ENCODE data around the gene ROPN1L. TPM values are rescaled to one million over a fixed set of nuclear protein-coding genes. Genes with fewer than 3 reads are reported as not detected.
A peak's percentile ranks its signal among the peaks of the same experiment; 100 is the strongest.

ROPN1L gene
- total RNA-seq, 1 donor from 2014 or later, result 0.77 TPM

- no peak for DNase-seq (ENCODE audit: low read depth)
- H4K20me1 ChIP-seq (ENCODE audit: insufficient read depth, low read length), result no peaks in the 10 kb centered on the region
- H3K9ac ChIP-seq (ENCODE audit: low read length), result no peak overlapping the region
- H3K4me3 ChIP-seq (ENCODE audit: insufficient read depth, low read depth, low read length), result no peak overlapping the region
- H3K27me3 ChIP-seq (ENCODE audit: insufficient read depth, low read length), result no peaks in the 10 kb centered on the region
- Mint-ChIP-seq H3K36me3 (ENCODE audit: low read depth, unreplicated experiment) (peaks cover 3% of the 10 kb centered on the region), H3K27ac (ENCODE audit: unreplicated experiment) (no peak overlapping the region), H3K4me1 (ENCODE audit: low read depth, unreplicated experiment) (peaks cover 10% of the 10 kb centered on the region), H3K9me3 (ENCODE audit: unreplicated experiment) (no peaks in the 10 kb centered on the region), H3K4me3 (ENCODE audit: unreplicated experiment) (peak overlapping the region; percentile 34), H3K27me3 (ENCODE audit: low read depth, unreplicated experiment) (peaks cover 5% of the 10 kb centered on the region)
- peaks cover 15% of the 10 kb centered on the region for H3K4me1 ChIP-seq (ENCODE audit: insufficient read depth, low read length)
- no peaks in the 10 kb centered on the region for H3K9me3 ChIP-seq (ENCODE audit: insufficient read depth, low read depth, low read length)
- no peaks in the 10 kb centered on the region for H3K79me2 ChIP-seq (ENCODE audit: insufficient read depth, low read length)
- no peaks in the 10 kb centered on the region for H3K36me3 ChIP-seq (ENCODE audit: insufficient read depth, low read length)
- no peak overlapping the region for H2AFZ ChIP-seq (ENCODE audit: low read depth, low read length)
- no peak overlapping the region for H3K4me2 ChIP-seq (ENCODE audit: low read length)
- FAIRE-seq, result no peak
- no peak for TF ChIP-seq EZH2 (IDR thresholded peaks at IDR 0.05; ENCODE audit: insufficient read depth, low read length)
- no peak overlapping the region for H3K27ac ChIP-seq (ENCODE audit: low read depth, low read length)
Observed at GRCh38 chr5:10445352-10445751, 3.7 kb downstream of the ROPN1L start.

GRCh38 chr5:10446490-10446889 is 4.8 kb downstream of the ROPN1L start:
- Mint-ChIP-seq H3K27me3 (ENCODE audit: low read depth, unreplicated experiment) (peaks cover 5% of the 10 kb centered on the region), H3K4me1 (ENCODE audit: low read depth, unreplicated experiment) (peaks cover 10% of the 10 kb centered on the region), H3K27ac (ENCODE audit: unreplicated experiment) (no peak overlapping the region), H3K36me3 (ENCODE audit: low read depth, unreplicated experiment) (peaks cover 6% of the 10 kb centered on the region), H3K4me3 (ENCODE audit: unreplicated experiment) (no peak overlapping the region), H3K9me3 (ENCODE audit: unreplicated experiment) (no peaks in the 10 kb centered on the region)
- no peaks in the 10 kb centered on the region for H3K79me2 ChIP-seq (ENCODE audit: insufficient read depth, low read length)
- H3K36me3 ChIP-seq (ENCODE audit: insufficient read depth, low read length), result no peaks in the 10 kb centered on the region
- FAIRE-seq (no peak), DNase-seq (ENCODE audit: low read depth) (no peak)
- no peak for TF ChIP-seq EZH2 (IDR thresholded peaks at IDR 0.05; ENCODE audit: insufficient read depth, low read length)
- TF ChIP-seq, protein P1, sequence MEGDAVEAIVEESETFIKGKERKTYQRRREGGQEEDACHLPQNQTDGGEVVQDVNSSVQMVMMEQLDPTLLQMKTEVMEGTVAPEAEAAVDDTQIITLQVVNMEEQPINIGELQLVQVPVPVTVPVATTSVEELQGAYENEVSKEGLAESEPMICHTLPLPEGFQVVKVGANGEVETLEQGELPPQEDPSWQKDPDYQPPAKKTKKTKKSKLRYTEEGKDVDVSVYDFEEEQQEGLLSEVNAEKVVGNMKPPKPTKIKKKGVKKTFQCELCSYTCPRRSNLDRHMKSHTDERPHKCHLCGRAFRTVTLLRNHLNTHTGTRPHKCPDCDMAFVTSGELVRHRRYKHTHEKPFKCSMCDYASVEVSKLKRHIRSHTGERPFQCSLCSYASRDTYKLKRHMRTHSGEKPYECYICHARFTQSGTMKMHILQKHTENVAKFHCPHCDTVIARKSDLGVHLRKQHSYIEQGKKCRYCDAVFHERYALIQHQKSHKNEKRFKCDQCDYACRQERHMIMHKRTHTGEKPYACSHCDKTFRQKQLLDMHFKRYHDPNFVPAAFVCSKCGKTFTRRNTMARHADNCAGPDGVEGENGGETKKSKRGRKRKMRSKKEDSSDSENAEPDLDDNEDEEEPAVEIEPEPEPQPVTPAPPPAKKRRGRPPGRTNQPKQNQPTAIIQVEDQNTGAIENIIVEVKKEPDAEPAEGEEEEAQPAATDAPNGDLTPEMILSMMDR (IDR thresholded peaks at IDR 0.05; ENCODE audit: insufficient read depth, low read depth, low read length), result no peak
- no peaks in the 10 kb centered on the region for H4K20me1 ChIP-seq (ENCODE audit: insufficient read depth, low read length)
- no peaks in the 10 kb centered on the region for H3K27me3 ChIP-seq (ENCODE audit: insufficient read depth, low read length)
- H2AFZ ChIP-seq (ENCODE audit: low read depth, low read length), result no peak overlapping the region
- no peak overlapping the region for H3K27ac ChIP-seq (ENCODE audit: low read depth, low read length)
- no peaks in the 10 kb centered on the region for H3K9me3 ChIP-seq (ENCODE audit: insufficient read depth, low read depth, low read length)
- no peak overlapping the region for H3K4me3 ChIP-seq (ENCODE audit: insufficient read depth, low read depth, low read length)
- no peak overlapping the region for H3K9ac ChIP-seq (ENCODE audit: low read length)
- no peak overlapping the region for H3K4me2 ChIP-seq (ENCODE audit: low read length)
- H3K4me1 ChIP-seq (ENCODE audit: insufficient read depth, low read length), result peaks cover 9% of the 10 kb centered on the region

DNA sequence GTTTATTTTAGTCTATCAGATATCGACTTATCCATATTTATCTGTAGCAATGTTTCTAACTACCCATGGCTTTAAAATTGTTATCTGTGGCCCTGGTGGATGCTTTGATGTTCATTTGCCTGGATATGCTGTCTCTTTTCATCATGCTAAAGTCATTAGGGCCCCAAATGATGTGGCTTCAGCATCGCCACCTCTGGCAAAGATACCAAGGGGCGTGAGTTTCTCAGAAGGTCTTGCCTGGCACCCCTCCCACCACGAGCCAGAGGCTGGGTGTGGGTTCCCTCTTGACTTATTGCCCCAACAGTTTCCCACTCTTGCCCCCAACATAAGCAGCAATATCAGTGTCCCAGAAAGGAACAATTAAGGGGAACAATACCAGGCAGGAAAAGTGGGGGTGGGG is 5.4 kb downstream of the ROPN1L start:
- Histone ChIP-seq H3K4me3 (ENCODE audit: insufficient read depth, low read depth, low read length) (no peak overlapping the region), H2AFZ (ENCODE audit: low read depth, low read length) (no peak overlapping the region), H3K36me3 (ENCODE audit: insufficient read depth, low read length) (no peaks in the 10 kb centered on the region), H3K4me2 (ENCODE audit: low read length) (no peak overlapping the region), H3K9me3 (ENCODE audit: insufficient read depth, low read depth, low read length) (no peaks in the 10 kb centered on the region), H3K27ac (ENCODE audit: low read depth, low read length) (no peak overlapping the region), H3K9ac (ENCODE audit: low read length) (no peak overlapping the region), H3K79me2 (ENCODE audit: insufficient read depth, low read length) (no peaks in the 10 kb centered on the region), H3K4me1 (ENCODE audit: insufficient read depth, low read length) (peaks cover 6% of the 10 kb centered on the region), H4K20me1 (ENCODE audit: insufficient read depth, low read length) (no peaks in the 10 kb centered on the region), H3K27me3 (ENCODE audit: insufficient read depth, low read length) (no peaks in the 10 kb centered on the region)
- FAIRE-seq (no peak), DNase-seq (ENCODE audit: low read depth) (no peak)
- peaks cover 10% of the 10 kb centered on the region for H3K4me1 Mint-ChIP-seq (ENCODE audit: low read depth, unreplicated experiment)
- H3K36me3 Mint-ChIP-seq (ENCODE audit: low read depth, unreplicated experiment), result peaks cover 6% of the 10 kb centered on the region
- H3K9me3 Mint-ChIP-seq (ENCODE audit: unreplicated experiment), result no peaks in the 10 kb centered on the region
- H3K4me3 Mint-ChIP-seq (ENCODE audit: unreplicated experiment), result no peak overlapping the region
- peak overlapping the region; percentile 12 for H3K27ac Mint-ChIP-seq (ENCODE audit: unreplicated experiment)
- no peak for TF ChIP-seq EZH2 (IDR thresholded peaks at IDR 0.05; ENCODE audit: insufficient read depth, low read length)
- TF ChIP-seq, protein P1 (IDR thresholded peaks at IDR 0.05; ENCODE audit: insufficient read depth, low read depth, low read length), result no peak
- peaks cover 5% of the 10 kb centered on the region for H3K27me3 Mint-ChIP-seq (ENCODE audit: low read depth, unreplicated experiment)
